ENCODE data around the gene TMEM170B.
"Not testable (repeated sequence)": the region's sequence is repeated elsewhere in the genome, so short reads cannot be mapped to it uniquely, and the experiment has no call there.

Gene TMEM170B

DNA sequence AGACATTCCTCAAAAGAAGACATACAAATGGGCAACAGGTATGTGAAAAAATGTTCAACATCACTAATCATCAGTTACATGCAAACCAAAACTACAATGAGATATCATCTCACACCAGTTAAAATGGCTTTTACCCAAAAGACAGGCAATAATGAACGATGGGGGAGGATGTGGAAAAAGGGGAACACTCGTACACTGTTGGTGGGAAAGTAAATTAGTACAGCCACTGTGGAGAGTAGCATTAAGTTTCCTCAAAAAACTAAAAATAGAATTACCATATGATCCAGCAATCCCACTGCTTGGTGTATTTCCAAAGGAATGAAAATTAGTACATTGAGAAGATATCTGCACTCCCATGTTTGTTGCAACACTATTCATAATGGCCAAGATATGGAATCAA is 8.6 kb upstream of the TMEM170B start:
- DNase-seq (ENCODE audit: low spot score) = no peak

DNA sequence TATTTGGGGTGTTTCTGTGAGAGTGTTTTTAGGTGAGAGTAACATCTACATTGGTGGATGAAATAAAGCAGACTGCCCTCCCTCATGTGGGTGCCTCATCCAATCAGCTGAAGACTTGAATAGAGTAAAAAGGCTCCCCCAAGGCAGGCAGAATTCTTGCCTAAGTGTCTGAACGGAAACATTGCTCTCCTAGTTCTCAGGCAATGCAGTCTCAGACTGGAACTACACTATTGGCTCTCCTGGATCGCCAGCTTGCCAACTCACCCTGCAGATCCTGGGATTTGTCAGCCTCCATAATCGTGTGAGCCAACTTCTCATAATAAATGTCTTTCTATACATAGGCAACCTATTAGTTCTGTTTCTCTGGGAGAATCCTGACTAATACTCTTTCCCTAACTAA is 5.5 kb upstream of the TMEM170B start:
- no peak for DNase-seq (ENCODE audit: low spot score)

DNA sequence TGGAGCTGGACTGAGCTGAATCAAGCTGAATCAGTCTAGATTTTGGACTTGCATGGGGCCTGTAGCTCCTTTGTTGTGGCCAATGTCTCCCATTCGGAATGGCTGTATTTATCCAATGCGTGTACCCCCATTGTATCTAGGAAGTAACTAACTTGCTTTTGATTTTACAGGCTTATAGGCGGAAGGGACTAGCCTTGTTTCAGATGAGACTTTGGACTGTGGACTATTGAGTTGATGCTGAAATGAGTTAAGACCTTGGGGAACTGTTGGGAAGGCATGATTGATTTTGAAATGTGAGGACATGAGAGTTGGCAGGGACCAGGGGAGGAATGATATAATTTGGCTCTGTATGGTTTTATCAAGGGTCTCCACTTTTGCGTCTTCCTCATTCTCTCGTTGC is 3.0 kb upstream of the TMEM170B start:
- DNase-seq (ENCODE audit: low spot score) = no peak

DNA sequence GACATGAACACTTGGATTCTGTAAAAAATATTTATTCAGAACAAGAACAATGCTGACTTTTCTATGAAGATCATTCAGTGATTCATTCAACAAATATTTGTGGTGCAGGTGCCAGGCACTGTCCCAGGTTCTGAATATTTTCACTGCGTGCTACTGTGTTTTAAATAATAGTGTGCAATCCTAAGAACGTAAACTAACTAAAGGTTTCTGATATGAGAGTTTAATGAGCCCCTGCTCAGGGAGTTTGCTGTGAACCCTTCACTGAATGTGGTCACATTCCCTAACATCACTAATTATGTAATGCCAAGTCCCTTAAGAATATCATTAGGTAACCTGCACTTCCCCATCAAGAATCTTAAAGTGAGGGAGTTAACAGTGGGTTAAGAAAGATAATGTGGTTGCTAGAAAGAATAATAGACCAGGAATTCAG is 1.7 kb upstream of the TMEM170B start:
- peak; percentile 52 for DNase-seq (ENCODE audit: low spot score)

DNA sequence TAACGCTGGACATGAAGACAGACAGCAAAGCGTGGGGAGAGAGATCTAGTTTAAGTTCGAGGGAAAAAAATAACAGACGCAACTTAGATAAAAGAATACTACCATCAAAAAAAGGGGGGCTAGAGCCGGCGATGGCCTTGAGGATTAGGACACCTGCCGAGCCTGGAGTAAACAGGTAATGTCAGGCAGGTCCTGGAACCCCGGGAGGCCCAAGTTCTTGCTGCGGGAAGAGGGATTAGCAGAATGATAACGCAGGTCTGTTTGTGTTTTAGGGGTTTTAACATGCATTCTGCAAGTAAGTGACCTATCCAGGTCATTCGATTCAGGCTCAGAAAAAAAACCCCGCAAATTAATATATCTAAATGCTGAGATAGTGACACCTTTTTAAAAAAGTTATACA is 754 bp upstream of the TMEM170B start:
- no peak for DNase-seq (ENCODE audit: low spot score)

DNA sequence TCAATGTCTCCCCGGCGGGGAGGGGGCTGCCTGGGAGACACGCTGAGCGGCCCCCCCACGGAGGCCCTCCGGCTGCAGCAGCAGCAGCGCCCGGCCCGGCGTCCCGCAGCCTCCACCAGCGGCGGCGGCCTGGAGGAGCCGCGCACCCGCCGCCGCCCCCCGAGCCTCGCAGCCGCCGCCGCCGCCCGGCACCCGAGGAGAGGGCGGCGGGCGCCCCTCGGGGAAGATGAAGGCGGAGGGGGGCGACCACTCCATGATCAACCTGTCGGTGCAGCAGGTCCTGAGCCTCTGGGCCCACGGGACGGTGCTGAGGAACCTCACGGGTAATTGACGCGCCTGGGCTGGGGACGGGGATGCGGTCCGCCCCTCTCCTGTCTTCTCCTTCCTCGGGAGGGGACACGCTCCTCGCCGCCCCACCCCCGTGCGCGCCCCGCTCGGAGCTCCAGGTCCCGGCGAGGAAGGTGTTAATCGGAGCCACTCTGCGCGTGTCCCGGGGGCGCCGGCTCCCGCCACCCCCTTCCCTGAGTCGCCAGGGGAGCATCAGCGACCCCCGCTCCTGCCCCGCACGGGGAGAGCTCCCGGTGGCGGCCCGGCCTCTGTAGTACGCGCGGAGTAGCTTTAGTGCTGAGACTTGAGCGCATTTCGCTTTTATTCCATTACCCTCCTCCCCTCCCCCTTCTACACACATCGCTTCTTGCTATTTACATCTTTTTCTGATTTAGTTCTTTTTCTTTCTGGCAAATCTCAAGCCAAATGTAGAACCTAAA is 686 bp downstream of the TMEM170B start:
- DNase-seq (ENCODE audit: low spot score) = no peak

DNA sequence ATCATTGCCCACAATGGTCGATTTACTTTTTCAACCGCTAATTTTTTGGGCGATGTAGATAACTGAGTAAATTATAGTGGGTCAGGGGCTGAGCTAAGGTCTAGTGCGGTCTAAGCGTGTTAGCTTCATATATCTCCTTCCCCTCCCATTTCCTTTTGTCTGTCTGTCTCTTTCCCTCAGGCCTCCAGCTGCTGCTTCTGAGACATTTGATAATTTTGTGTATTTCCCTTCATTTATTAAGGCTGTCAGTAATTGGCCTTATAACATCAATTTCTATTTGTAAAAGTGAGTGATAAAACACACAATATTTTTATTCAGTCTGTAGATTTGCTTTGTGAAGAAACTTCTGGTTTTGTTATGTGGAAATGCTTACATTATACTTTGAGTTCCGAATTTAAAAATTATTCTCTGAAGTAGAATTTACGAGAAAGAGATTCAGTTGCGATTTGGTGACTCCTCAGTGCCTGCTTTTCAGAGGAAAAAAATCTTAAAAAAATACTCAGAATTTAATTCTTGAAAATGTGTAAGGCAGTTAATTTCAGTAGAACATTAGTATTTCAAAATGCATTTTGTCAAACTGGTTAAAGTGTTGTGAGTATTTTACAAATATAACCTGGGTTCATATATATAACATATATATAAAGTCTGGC is 1.4 kb downstream of the TMEM170B start:
- DNase-seq (ENCODE audit: low spot score) = no peak

DNA sequence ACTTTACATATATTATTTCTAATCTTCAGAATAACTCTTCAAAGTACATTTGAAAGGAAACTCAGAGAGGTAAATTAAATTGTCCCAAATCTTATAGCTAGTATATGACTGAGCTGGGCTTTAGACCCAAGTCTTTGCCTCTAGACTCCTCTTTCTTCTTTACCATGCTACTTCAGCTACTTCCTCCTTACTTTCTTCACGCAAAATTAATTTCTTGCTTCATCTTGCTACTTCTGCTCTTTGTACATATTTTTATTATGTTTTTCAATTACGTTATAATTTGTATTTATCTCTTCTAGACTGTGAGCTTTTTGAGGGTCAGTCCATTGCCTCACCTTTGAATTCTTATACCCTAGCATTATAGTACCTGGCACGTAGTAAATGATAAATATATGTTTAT is 5.3 kb downstream of the TMEM170B start:
- DNase-seq (ENCODE audit: low spot score) = no peak

DNA sequence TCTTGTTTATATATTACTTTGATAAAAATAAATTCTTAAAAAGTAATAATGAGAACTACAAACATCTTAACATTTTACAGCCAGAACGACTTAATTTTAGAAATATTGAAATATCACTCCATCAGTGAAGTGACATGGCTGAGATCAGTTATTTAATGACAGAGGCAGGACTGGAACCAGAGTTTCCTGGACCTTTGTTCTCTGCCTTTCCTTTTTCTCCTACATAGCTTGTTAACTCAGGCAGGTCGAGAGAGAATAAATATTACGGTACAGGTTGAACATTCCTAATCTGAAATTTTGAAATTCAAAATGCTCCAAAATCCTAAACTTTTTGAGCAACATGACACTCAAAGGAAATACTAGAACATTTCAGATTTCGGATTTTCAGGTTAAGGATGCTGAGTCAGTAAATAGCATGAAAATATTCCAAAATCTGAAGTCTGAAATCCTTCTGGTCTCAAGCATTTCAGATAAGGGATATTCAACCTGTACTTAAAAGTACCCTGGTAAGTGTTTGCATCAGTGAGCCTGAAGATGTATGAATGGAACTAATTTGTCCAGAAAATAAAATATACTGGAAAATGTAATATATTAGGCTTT is 6.5 kb downstream of the TMEM170B start:
- no peak for DNase-seq (ENCODE audit: low spot score)

DNA sequence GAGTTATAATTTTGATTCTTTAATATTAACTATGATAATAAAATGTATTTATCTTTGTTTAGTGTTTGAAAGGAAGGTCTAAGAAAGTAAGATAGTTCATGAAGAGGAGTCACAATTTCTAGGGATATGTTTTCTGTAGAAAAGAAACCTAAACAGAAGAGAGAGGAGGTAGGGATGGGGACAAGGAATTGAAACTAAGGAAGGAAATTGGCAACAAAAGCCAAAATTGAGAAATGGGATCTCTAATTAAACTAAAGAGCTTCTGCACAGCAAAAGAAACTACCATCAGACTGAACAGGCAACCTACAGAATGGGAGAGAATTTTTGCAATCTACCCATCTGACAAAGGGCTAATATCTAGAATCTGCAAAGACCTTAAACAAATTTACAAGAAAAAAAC is 10.3 kb downstream of the TMEM170B start:
- DNase-seq (ENCODE audit: low spot score) = not testable (repeated sequence)

DNA sequence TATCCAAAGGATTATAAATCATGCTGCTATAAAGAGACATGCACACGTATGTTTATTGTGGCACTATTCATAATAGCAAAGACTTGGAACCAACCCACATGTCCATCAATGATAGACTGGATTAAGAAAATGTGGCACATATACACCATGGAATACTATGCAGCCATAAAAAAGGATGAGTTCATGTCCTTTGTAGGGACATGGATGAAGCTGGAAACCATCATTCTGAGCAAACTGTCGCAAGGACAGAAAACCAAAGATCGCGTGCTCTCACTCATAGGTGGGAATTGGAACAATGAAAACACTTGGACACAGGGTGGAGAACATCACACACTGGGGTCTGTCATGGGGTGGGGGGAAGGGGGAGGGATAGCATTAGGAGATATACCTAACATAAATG is 11.0 kb downstream of the TMEM170B start:
- not testable (repeated sequence) for DNase-seq (ENCODE audit: low spot score)

DNA sequence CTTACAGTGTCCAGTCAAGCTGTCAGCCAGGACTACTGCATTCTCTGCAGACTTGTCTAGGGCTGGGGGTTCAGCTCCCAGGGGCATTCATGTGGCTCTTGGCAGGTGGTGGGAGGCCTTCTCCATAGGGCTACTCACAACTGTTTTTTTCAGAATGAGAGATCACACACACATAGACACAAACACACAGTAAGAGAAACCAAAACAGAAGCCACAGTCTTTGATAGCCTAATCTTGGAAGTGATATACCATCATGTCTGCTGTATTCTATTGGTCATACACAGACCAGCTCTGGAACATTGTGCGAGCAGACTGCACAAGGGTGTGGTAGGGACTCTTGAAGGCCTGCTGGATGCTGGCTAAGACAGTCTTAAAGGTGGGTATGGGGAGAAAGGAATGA is 13.5 kb downstream of the TMEM170B start:
- DNase-seq (ENCODE audit: low spot score) = no peak

DNA sequence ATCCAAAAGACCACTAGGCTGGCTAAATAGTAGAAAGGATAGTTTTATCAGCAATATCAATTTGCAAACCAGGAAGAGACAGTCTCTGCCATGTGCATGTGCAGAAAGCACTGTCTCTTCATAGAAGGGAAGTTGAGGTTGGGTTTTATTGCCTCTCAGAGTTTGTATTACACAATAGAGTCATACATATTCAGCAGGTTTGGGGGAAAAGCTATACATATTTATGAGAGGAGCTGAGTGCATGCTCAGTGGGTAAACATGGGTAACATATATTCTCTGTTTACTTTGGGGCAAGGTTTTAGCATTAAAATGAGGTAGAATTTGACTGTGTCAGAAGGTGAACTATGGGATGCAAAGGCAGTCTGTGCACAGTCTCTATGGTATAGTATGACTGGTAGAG is 14.9 kb downstream of the TMEM170B start:
- DNase-seq (ENCODE audit: low spot score) = no peak

DNA sequence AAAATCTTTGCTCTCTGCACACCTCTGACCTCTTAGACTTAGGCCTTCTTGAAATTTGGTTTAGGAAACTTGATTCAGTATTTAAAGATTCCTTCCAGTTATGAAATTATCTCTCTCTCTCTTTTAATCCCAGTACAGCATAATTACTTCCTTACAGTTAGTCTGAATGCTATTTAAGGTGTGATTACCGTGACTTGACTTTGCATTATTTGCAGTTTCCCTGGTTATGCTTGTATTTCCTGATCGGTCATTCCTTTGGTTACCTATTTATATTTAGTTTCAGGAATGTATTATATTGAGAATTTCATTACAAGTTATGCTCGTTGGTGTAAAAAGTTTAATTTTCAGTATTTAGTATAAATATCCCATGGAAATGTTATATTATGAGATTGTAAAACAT is 16.3 kb downstream of the TMEM170B start:
- no peak for DNase-seq (ENCODE audit: low spot score)

DNA sequence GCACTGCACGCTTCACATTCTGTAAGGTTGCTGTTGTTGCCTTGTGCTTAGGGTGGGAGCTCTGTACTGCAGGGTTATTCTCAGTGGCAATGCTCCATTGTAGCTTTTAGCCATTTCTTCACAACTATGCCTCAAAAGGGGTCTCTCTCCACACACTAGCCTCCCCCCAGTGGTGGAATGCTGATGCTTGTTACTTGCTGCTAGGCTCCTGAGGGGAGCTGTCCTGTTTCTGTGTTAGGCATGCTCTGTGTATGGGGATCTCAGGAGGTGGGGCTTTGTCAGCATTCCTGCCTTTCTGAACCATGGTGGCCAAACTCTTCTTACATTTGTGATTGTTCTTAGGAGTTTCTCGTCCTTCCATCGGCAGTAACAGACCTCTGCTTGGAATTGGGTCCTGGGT is 18.8 kb downstream of the TMEM170B start:
- DNase-seq (ENCODE audit: low spot score) = no peak

DNA sequence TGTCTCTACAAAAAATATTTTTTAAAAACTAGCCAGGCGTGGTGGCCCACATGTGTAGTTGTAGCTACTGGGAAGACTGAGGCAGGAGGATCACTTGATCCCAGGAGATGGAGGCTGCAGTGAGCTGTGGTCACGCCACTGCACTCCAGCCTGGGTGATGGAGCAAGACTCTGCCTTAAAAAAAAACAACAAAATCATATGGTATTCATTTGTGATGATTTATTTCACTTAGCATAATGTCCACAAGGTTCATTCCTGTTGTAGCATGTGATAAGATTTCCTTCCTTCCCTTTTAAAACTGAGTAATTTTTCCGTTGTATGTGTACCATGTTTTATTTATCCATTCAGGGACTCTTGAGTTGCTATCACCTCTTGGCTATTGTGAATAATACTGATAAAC is 26.2 kb downstream of the TMEM170B start:
- DNase-seq (ENCODE audit: low spot score) = no peak

DNA sequence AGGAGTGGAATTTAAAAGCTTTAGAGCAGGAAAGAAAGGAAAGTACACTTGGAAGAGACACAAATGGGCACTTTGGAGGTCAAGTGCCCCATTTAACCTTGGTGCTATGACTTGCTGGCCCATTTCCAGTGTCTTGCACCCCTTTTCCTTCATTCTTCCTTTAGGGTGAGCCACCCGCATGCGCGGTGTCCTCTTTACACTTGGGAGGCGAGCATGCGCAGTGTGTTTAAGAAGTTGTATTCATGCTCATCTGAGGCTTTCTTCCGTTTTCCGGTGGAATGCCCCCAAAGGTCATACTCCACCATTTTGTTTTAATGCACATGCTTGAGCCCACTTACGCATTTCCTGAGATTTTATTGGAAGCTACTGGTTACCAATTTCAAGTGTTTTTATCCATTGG is 29.1 kb downstream of the TMEM170B start:
- DNase-seq (ENCODE audit: low spot score) = no peak

DNA sequence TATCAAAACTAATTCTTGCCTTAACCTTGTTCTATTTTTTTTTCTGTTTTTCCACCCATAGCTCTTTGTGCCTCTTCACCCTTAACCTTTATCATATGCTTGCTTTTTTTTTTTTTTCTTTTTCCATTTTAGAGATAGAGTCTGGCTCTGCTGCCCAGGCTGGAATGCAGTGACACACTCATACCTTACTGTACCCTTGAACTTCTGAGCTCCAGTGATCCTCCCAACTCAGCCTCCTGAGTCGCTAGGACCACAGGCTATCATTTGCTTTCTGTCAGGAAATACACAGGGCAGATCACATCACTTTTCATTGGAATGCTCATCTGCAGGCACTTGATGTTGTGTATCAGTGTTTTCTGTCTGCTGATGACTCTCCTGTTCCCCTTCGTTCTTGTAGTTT is 33.5 kb downstream of the TMEM170B start:
- no peak for DNase-seq (ENCODE audit: low spot score)

DNA sequence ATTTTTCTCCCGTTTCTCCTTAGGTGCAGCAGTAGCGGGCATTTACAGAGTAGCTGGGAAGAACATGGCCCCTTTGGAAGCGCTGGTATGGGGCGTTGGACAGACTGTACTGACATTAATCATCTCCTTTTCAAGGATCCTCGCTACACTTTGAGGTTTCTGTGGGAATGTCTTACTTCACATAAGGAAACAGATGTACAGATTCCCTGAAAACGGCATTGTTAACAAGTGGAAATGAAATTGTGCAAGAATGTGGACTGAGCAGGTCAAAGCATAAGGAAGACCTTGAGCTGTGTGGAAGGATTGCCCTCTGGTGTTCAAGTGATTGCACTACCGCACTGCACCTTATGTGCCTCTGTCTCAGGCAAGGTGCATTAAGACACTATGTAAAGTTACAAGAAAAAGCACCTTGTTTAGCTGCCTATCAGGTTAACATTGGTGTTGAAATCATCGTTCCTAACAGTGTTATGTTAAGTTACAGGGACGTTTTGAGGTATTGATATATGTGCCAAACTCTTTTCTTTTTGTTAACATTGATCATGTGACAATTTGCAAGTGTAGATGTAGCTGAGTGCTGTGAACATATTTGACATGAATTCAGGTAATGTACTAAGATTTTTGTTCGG is 38.0 kb downstream of the TMEM170B start:
- DNase-seq (ENCODE audit: low spot score) = peak; percentile 74

DNA sequence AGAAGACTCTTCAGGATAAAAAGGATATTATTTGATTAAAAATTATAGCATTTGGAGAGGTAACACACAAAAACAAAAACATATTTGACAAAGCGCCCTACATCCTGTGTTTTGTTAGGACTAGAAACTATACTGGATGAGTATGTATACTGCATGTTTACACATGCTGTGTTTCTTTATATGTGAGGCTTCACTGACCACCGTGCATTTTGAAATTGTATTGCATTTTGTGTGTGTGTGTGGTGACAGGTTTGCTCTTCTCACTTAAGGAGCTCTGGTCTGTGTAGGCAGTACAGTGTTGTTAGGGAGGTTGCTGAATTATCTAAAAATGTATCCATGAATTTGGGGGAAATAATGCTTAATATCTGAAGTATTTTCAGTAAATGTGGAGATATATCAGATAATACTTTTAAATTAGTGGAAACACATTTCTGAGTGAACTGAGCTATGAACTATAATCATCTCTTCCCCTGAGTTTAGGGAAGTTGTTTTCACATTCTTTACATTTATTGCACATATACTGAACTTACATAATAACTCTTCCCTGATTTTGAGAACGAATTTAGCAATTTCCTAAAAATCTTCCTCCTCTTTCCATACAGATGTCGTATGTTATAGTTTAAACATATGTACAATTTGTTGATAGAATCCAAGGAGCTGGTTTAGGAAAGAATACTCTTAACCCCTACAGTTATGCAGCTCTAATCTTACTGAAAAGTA is 43.3 kb downstream of the TMEM170B start:
- DNase-seq (ENCODE audit: low spot score) = no peak

DNA sequence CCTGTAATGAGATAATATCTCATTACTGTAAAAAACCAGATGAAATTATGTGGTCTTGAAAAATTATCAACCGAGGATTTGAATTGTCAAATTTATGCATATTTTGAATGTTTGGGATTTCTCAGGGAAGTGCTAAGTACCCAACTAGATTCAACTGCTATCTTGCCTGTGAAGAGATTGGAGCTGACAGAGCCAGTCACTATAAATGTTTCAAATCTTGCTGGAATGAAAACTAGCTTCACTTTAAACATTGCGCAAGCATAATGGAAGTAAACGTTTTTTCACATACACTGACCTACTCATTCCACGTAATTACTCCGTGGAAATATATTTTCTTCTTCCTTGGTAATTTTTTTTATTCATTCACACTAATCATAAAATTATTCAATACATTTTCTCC is 46.7 kb downstream of the TMEM170B start:
- no peak for DNase-seq (ENCODE audit: low spot score)

DNA sequence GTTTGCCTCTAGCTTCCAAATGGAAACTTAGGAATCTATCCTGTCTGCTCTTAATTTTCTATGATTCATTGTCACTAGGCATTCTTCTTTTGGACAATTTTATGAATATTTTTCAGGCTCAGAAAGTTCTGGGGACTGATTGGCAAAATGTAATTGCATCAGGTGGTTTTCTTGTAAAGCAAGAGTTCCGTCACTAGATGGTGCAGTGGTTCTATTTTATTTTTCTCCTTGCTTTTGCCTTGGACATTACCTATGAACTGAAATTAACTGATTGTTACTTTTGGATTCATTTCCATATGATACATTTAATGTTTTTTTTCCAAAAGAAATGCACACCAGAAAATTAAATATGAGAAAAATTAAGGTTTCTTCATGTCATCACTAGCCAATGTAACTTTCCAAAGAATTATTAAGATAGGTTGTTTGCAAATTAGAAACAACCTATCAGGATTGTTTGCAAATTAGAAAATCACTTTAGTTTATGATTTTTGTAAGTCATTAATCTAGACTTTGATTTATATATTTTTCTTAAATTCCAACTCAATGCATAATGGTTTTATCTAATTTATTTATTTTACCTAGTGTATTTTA is 48.0 kb downstream of the TMEM170B start:
- peak; percentile 59 for DNase-seq (ENCODE audit: low spot score)

Data from RKO (cell line).